ENCODE results near the gene KLC1. TPM values are rescaled to one million over a fixed set of nuclear protein-coding genes. Genes with fewer than 3 reads are reported as not detected.

KLC1 gene
- total RNA-seq, 1 donor from 2014 or later: 211 TPM

- no peak overlapping the region for H3K4me3 Mint-ChIP-seq (ENCODE audit: unreplicated experiment)
- no peak for TF ChIP-seq CTCF (IDR thresholded peaks at IDR 0.05)
- peaks cover under 1% of the 10 kb centered on the region for H3K36me3 Mint-ChIP-seq (ENCODE audit: unreplicated experiment)
- no peak for DNase-seq (ENCODE audit: extremely low spot score, unreplicated experiment)
- no peaks in the 10 kb centered on the region for H3K27me3 Mint-ChIP-seq (ENCODE audit: unreplicated experiment)
- H3K4me1 Mint-ChIP-seq (ENCODE audit: unreplicated experiment): peaks cover 6% of the 10 kb centered on the region
- H3K9me3 Mint-ChIP-seq (ENCODE audit: unreplicated experiment): no peaks in the 10 kb centered on the region
- no peak overlapping the region for H3K27ac Mint-ChIP-seq (ENCODE audit: unreplicated experiment)
Observed at GRCh38 chr14:103744621-103745395, 115.8 kb downstream of the KLC1 start.

GRCh38 chr14:103745424-103745823 is 116.4 kb downstream of the KLC1 start:
- DNase-seq (ENCODE audit: extremely low spot score, unreplicated experiment): no peak
- no peaks in the 10 kb centered on the region for H3K36me3 Mint-ChIP-seq (ENCODE audit: unreplicated experiment)
- H3K4me1 Mint-ChIP-seq (ENCODE audit: unreplicated experiment): peaks cover 6% of the 10 kb centered on the region
- H3K27ac Mint-ChIP-seq (ENCODE audit: unreplicated experiment): no peak overlapping the region
- no peaks in the 10 kb centered on the region for H3K9me3 Mint-ChIP-seq (ENCODE audit: unreplicated experiment)
- H3K27me3 Mint-ChIP-seq (ENCODE audit: unreplicated experiment): no peaks in the 10 kb centered on the region
- H3K4me3 Mint-ChIP-seq (ENCODE audit: unreplicated experiment): no peak overlapping the region
- no peak for TF ChIP-seq CTCF (IDR thresholded peaks at IDR 0.05)

GRCh38 chr14:103746701-103747100 is 117.7 kb downstream of the KLC1 start:
- no peak for DNase-seq (ENCODE audit: extremely low spot score, unreplicated experiment)
- Mint-ChIP-seq H3K4me1 (ENCODE audit: unreplicated experiment) (peaks cover under 1% of the 10 kb centered on the region), H3K27me3 (ENCODE audit: unreplicated experiment) (no peaks in the 10 kb centered on the region), H3K36me3 (ENCODE audit: unreplicated experiment) (no peaks in the 10 kb centered on the region), H3K27ac (ENCODE audit: unreplicated experiment) (no peak overlapping the region), H3K4me3 (ENCODE audit: unreplicated experiment) (no peak overlapping the region), H3K9me3 (ENCODE audit: unreplicated experiment) (no peaks in the 10 kb centered on the region)
- no peak for TF ChIP-seq CTCF (IDR thresholded peaks at IDR 0.05)

GRCh38 chr14:103748534-103748857 is 119.5 kb downstream of the KLC1 start:
- no peak for TF ChIP-seq CTCF (IDR thresholded peaks at IDR 0.05)
- Mint-ChIP-seq H3K36me3 (ENCODE audit: unreplicated experiment) (no peaks in the 10 kb centered on the region), H3K27me3 (ENCODE audit: unreplicated experiment) (no peaks in the 10 kb centered on the region), H3K27ac (ENCODE audit: unreplicated experiment) (no peak overlapping the region), H3K4me3 (ENCODE audit: unreplicated experiment) (no peak overlapping the region), H3K4me1 (ENCODE audit: unreplicated experiment) (no peaks in the 10 kb centered on the region), H3K9me3 (ENCODE audit: unreplicated experiment) (no peaks in the 10 kb centered on the region)
- no peak for DNase-seq (ENCODE audit: extremely low spot score, unreplicated experiment)

GRCh38 chr14:103749452-103749851 is 120.4 kb downstream of the KLC1 start:
- H3K27me3 Mint-ChIP-seq (ENCODE audit: unreplicated experiment): no peaks in the 10 kb centered on the region
- no peaks in the 10 kb centered on the region for H3K4me1 Mint-ChIP-seq (ENCODE audit: unreplicated experiment)
- TF ChIP-seq CTCF (IDR thresholded peaks at IDR 0.05): no peak
- H3K27ac Mint-ChIP-seq (ENCODE audit: unreplicated experiment): no peak overlapping the region
- DNase-seq (ENCODE audit: extremely low spot score, unreplicated experiment): no peak
- no peaks in the 10 kb centered on the region for H3K36me3 Mint-ChIP-seq (ENCODE audit: unreplicated experiment)
- H3K4me3 Mint-ChIP-seq (ENCODE audit: unreplicated experiment): no peak overlapping the region
- H3K9me3 Mint-ChIP-seq (ENCODE audit: unreplicated experiment): no peaks in the 10 kb centered on the region
